KBM-7 (cell line): ENCODE results near the gene ATRIP.
A peak's percentile ranks its signal among the peaks of the same experiment; 100 is the strongest.
"Not testable (repeated sequence)": the region's sequence is repeated elsewhere in the genome, so short reads cannot be mapped to it uniquely, and the experiment has no call there.

Experiments used
- DNase-seq: peaks from one replicate; pipeline ENCODE4 v3.0.0-alpha.2; 2015
- in situ Hi-C: fragments of 300-500 bp; cut with MboI; formaldehyde crosslinking; loops from 2 replicates; pipeline ENCODE4 v1.14.3; 2020; ENCODE audit warnings: low sequenced_read_pairs, low pct_unique_long_range_greater_than_20kb, mixed read lengths

The ATRIP gene

DNA sequence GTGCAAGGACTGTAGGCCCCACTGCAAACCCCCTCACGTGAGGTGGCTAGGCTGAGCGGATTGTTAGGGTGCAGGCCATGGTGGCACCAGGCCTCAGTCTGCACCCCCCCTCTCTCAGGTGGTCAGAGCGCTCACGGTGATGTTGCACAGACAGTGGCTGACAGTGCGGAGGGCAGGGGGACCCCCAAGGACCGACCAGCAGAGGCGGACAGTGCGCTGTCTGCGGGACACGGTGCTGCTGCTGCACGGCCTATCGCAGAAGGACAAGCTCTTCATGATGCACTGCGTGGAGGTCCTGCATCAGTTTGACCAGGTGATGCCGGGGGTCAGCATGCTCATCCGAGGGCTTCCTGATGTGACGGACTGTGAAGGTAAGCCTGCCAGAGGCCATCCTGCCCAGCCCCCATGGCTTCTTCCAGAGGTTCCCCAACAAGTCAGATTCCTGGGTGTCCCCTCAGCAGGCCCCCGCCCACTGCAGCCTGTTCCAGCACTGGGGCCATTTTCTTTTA is 18.2 kb downstream of the ATRIP start:
- no peak for DNase-seq
- in situ Hi-C loops, result no loop called here

GRCh38 chr3:48465237-48465530 is 18.6 kb downstream of the ATRIP start:
- no peak for DNase-seq
- in situ Hi-C loops, result no loop called here

- in situ Hi-C loops, result no loop called here
- DNase-seq, result peak; percentile 65
These were observed 19.2 kb downstream of the ATRIP start for GRCh38 chr3:48465531-48466378.

DNA sequence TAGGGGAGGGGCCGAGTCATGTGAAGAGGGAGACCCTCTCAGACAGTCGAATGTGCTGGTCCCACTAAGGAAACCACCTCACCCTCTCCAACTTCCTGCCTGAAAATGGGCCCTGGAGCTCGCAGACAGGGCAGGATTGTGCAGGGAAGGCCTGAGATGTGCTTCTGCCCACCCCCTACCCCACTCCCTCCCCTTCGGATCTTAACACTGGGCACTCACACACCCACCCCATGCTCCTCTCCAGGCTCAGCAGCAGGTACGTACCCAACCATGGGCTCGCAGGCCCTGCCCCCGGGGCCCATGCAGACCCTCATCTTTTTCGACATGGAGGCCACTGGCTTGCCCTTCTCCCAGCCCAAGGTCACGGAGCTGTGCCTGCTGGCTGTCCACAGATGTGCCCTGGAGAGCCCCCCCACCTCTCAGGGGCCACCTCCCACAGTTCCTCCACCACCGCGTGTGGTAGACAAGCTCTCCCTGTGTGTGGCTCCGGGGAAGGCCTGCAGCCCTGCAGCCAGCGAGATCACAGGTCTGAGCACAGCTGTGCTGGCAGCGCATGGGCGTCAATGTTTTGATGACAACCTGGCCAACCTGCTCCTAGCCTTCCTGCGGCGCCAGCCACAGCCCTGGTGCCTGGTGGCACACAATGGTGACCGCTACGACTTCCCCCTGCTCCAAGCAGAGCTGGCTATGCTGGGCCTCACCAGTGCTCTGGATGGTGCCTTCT is 20.0 kb downstream of the ATRIP start:
- in situ Hi-C loops, result no loop called here
- DNase-seq, result no peak

- DNase-seq, result no peak
- in situ Hi-C loops, result no loop called here
These were observed 20.5 kb downstream of the ATRIP start for GRCh38 chr3:48467110-48467454.

- in situ Hi-C loops, result no loop called here
- DNase-seq, result no peak
These were observed 21.1 kb downstream of the ATRIP start for GRCh38 chr3:48467473-48468267.

DNA sequence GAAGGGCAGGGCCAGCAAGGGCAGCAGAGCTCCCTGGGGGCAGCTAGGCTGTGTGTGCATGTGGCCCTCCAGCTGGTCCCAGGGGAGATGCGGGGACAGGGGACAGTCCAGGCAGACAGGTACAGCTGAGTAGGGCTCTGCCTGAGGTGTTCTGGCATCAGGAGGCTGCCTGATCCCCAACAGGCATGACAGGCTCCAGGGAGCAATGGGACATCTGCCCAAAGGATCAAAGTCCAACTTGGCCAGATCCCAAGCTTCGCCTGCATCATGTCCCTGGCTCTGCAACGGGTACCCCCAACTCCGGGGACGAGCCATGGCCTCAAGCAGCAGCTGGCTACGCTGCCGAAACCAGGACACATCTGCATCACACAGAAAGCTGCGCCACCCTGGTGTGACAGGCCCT is 21.8 kb downstream of the ATRIP start:
- no peak for DNase-seq
- in situ Hi-C loops, result no loop called here

DNA sequence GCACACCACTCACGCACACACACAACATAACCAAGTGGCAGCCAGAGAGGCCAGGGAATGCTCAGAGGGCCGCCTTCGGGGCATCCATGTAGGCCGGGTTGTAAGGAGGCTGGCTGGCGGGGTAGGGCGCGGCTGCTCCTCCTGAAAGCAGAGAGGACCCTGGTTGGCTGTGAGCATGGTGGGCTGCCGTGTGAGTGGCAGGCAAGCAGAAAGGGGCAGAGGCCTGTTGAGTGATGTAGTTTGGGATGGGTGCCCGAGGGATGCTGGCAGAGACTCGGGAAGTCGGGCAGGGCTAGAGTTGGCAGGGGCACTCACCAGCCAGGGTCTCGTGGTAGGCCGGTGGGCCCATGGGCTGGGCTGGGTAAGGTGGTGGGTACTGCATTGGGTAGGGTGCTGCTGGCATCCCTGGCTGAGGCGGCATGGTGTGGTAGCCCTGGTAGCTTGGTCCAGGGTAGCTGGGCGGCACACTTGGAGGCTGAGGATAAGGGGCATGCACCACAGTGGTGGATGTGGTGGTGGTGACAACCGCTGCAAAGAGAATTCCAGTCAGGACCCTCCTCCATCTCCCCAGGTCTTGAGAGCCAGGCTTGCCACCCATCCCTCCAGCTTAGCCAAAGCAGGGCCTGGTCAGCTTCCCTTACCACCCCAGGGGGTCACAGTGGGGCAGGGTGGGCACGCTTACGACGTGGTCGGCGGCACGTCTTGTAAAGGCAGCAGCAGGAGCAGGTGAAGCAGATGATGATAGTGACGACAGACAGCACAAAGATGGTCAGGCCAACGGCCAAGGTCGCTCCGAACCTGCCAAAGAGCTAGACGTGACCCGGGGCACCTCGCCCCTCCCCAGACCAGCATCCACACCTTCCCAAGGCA is 22.7 kb downstream of the ATRIP start:
- DNase-seq, result no peak
- in situ Hi-C loops, result no loop called here

GRCh38 chr3:48470286-48470685 is 23.7 kb downstream of the ATRIP start:
- in situ Hi-C loops, result no loop called here
- DNase-seq, result no peak

- in situ Hi-C loops, result no loop called here
- no peak for DNase-seq
These were observed 26.1 kb downstream of the ATRIP start for GRCh38 chr3:48472673-48472922.

- in situ Hi-C loops, result no loop called here
- DNase-seq, result peak; percentile 96
These were observed 26.5 kb downstream of the ATRIP start for GRCh38 chr3:48472923-48473616.

DNA sequence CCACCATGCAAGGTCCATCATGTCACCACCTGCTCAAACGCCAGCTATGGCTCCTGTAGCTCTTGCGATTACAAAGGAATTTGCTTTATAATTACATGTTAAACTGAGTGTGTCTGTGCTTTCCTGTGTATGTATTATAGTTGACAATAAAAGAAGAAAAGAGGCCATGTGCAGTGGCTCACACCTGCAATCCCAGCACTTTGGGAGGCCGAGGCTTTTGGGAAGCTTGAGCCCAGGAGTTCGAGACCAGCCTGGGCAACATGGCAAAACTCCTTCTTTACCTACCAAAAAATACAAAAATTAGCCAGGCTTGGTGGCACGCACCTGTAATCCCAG is 27.0 kb downstream of the ATRIP start:
- DNase-seq, result no peak
- in situ Hi-C loops, result no loop called here

DNA sequence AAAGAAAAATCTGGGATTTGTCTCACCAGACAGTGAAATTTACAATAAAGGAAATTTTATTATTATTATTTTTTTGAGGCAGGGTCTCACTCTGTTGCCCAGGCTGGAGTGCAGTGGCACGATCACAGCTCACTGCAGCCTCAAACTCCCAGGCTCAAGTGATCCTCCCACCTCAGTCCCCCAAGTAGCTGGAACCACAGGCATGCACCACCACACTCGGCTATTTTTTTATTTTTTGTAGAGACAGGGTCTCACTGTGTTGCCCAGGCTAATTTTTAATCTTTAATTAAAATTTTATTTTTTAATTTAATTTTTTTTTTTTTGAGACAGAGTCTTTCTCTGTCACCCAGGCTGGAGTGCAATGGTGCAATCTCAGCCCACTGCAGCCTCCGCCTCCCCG is 27.5 kb downstream of the ATRIP start:
- in situ Hi-C loops, DNase-seq: not testable (repeated sequence)

DNA sequence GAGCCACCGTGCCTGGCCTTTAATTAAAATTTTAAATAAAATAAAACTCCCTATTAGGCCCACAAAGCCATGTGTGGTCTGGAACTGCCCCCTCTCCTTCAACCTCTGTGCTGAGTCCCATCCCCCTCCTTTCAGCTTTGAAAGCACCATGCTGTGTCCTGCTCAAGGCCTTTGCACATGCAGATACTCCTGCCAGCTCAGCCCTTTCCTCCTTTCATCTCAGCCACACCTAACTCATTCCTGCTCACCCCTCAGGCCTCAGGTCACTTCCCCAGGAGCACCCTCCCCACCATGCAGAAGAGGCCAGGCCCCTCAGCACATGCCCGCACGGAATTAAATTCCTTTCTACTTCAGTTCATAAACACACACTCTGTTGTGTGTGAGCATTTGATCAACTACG is 28.1 kb downstream of the ATRIP start:
- DNase-seq, result no peak
- in situ Hi-C loops, result no loop called here

DNA sequence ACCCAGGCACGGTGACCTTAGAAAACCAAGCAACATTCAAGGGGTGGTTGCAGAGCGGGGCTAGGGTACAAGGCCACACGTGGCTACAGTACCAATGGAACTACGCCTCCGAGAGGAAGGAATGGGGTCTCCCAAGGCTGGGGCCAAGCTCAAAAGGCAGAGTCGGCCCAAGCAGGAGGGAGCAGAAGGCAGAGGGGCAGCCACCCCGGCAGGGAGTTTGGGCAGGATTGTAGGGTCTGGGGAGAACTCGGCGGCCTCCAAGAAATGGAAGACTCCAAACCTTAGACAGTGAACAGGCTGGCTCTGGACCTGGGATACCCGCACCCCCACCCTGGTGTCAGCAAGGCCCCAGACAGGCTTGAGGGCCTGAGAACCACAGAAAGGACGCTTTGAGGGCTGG is 28.7 kb downstream of the ATRIP start:
- in situ Hi-C loops, result no loop called here
- no peak for DNase-seq

GRCh38 chr3:48476426-48477053 is 30.0 kb downstream of the ATRIP start:
- no peak for DNase-seq
- in situ Hi-C loops, result no loop called here

DNA sequence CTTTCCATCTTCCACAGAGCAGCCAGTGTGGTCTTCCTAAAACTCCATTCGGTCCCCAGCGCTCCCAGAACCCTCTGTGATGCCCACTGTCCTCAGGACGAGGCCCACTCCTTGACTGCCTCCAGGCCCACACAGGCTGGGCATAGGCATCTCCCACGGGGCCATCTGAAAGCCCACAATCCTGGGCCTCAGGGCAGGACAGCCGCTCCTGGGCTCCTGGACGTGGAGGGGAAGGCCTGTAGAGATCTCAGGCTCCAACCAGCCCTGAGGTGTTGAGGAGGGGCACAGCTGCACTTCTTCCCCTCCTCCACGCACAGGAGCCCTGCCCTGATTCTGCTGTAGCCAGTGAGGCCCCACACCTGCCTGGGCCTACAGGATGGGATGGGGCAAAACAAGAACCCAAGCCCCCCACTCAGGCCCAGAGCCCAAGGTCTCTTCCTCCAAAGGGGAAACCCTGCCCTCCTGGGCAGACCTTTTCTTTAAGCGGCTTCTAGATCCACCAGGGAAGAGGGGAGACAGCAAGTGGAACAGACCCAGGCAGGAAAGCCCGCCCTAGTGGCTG is 31.5 kb downstream of the ATRIP start:
- in situ Hi-C loops, result no loop called here
- no peak for DNase-seq
